ENCODE data around the gene CARD9.
A peak's percentile ranks its signal among the peaks of the same experiment; 100 is the strongest.

CARD9 gene

GRCh38 chr9:136400038-136400834, 26.8 kb upstream of the CARD9 start, which contains the start of gene SNAPC4:
Gene SNAPC4, minus strand, starts transcription at chr9:136400170. Its CDS starts 1,742 bp downstream, at chr9:136398428.
- DNase-seq, result peak; percentile 81

GRCh38 chr9:136399176-136400037, 25.9 kb upstream of the CARD9 start:
- no peak for DNase-seq

- DNase-seq, result no peak
Observed at GRCh38 chr9:136398286-136398685, 24.8 kb upstream of the CARD9 start.

GRCh38 chr9:136397643-136398042, 24.2 kb upstream of the CARD9 start:
- no peak for DNase-seq

- no peak for DNase-seq
Observed at GRCh38 chr9:136396219-136396515, 22.7 kb upstream of the CARD9 start.

- no peak for DNase-seq
Observed at GRCh38 chr9:136395345-136396218, 22.1 kb upstream of the CARD9 start.

- DNase-seq, result no peak
Observed at GRCh38 chr9:136395020-136395340, 21.5 kb upstream of the CARD9 start.

- no peak for DNase-seq
Observed at GRCh38 chr9:136394312-136395019, 21.0 kb upstream of the CARD9 start.

- DNase-seq, result no peak
Observed at GRCh38 chr9:136393531-136393930, 20.1 kb upstream of the CARD9 start.

- DNase-seq, result no peak
Observed at GRCh38 chr9:136392538-136393449, 19.3 kb upstream of the CARD9 start.

GRCh38 chr9:136391737-136392537, 18.5 kb upstream of the CARD9 start:
- DNase-seq, result no peak

GRCh38 chr9:136389396-136389795, 15.9 kb upstream of the CARD9 start:
- DNase-seq, result no peak

GRCh38 chr9:136387217-136387616, 13.7 kb upstream of the CARD9 start:
- no peak for DNase-seq

GRCh38 chr9:136386018-136386417, 12.5 kb upstream of the CARD9 start:
- DNase-seq, result no peak

- no peak for DNase-seq
Observed at GRCh38 chr9:136385015-136385414, 11.5 kb upstream of the CARD9 start.

- no peak for DNase-seq
Observed at GRCh38 chr9:136383436-136383835, 10.0 kb upstream of the CARD9 start.

GRCh38 chr9:136381966-136382513, 8.6 kb upstream of the CARD9 start:
- no peak for DNase-seq

- DNase-seq, result no peak
Observed at GRCh38 chr9:136381311-136381710, 7.8 kb upstream of the CARD9 start.

GRCh38 chr9:136380381-136380780, 6.9 kb upstream of the CARD9 start:
- DNase-seq, result no peak

GRCh38 chr9:136379891-136380290, 6.4 kb upstream of the CARD9 start:
- no peak for DNase-seq

All from NCI-H1048 (cell line).